HCT116 (cell line): ENCODE results near the gene CUX1.

ENCODE experiments used
- CTCF ChIP-seq, 3 experiments: fragments of 200-600 bp in 1 of 3; sonication (generic) in 1 of 3; IDR thresholded peaks in 2 of 3; conservative IDR thresholded peaks in 1 of 3; 2 replicates each; pipeline ENCODE4 v1.5.1; 2012 to 2017; ENCODE audit warnings: low read depth in 2 of 3, low read length in 2 of 3, antibody characterized with exemption in 1 of 3, borderline replicate concordance in 1 of 3, control low read depth in 1 of 3, mild to moderate bottlenecking in 1 of 3, mixed read lengths in 1 of 3, mixed run types in 1 of 3, moderate library complexity in 1 of 3; ENCODE audit not compliant: insufficient read depth in 1 of 3
- EGR1 ChIP-seq: IDR thresholded peaks from 2 replicates; pipeline ENCODE4 v1.6.1; 2012; ENCODE audit warnings: low read depth
- EZH2 ChIP-seq: fragments of 200-600 bp; sonication (generic); IDR thresholded peaks from 2 replicates; pipeline ENCODE4 v1.6.1; 2017; ENCODE audit warnings: antibody characterized with exemption, mixed run types
- JUND ChIP-seq: IDR thresholded peaks from 2 replicates; pipeline ENCODE4 v1.6.1; 2012
- MAX ChIP-seq: IDR thresholded peaks from 2 replicates; pipeline ENCODE4 v1.6.1; 2012
- POLR2A ChIP-seq: IDR thresholded peaks from 2 replicates; pipeline ENCODE4 v1.7.0; 2011; ENCODE audit warnings: borderline replicate concordance; ENCODE audit not compliant: insufficient read depth, insufficient read length; ENCODE audit errors: extremely low read depth
- POLR2AphosphoS5 ChIP-seq: IDR thresholded peaks from 2 replicates; pipeline ENCODE4 v1.6.1; 2011; ENCODE audit warnings: mild to moderate bottlenecking, low read depth, low read length, moderate library complexity
- RAD21 ChIP-seq: IDR thresholded peaks from 2 replicates; pipeline ENCODE4 v1.6.1; 2012; ENCODE audit warnings: low read depth, mild to moderate bottlenecking
- REST ChIP-seq: IDR thresholded peaks from 2 replicates; pipeline ENCODE4 v1.6.1; 2012; ENCODE audit warnings: low read depth
- SIN3A ChIP-seq: IDR thresholded peaks from 2 replicates; pipeline ENCODE4 v1.6.1; 2012; ENCODE audit warnings: low read depth
- SRF ChIP-seq: IDR thresholded peaks from 2 replicates; pipeline ENCODE4 v1.6.1; 2012; ENCODE audit warnings: low read depth
- ZNF274 ChIP-seq: fragments of 200-500 bp; sonication (Bioruptor generic); IDR thresholded peaks from 2 replicates; pipeline ENCODE4 v1.6.1; 2014; ENCODE audit warnings: mild to moderate bottlenecking, low read depth, low read length, inconsistent platforms

GRCh38 chr7:102107474-102108104, 290.2 kb downstream of the CUX1 start:
- TF ChIP-seq REST = no peak
- TF ChIP-seq CTCF (IDR thresholded peaks at IDR 0.05 in 2 of 3, conservative IDR thresholded peaks at IDR 0.05 in 1 of 3; ENCODE audit: borderline replicate concordance in 1 of 3, insufficient read depth in 1 of 3, low read depth in 2 of 3, low read length in 2 of 3) = no peak
- no peak for TF ChIP-seq ZNF274
- no peak for TF ChIP-seq SRF
- TF ChIP-seq POLR2AphosphoS5 = no peak
- no peak for TF ChIP-seq EZH2
- no peak for TF ChIP-seq SIN3A
- no peak for TF ChIP-seq POLR2A
- TF ChIP-seq RAD21 = no peak
- no peak for TF ChIP-seq JUND
- TF ChIP-seq EGR1 = no peak
- no peak for TF ChIP-seq MAX
